B cell (primary cell): Measurements from ENCODE around the gene BIN2. TPM values are rescaled to one million over a fixed set of nuclear protein-coding genes. Genes with fewer than 3 reads are reported as not detected.

Experiments used
- ATAC-seq: fragments of 200-7000 bp; cut with Tn5 transposase; one replicate; pipeline ENCODE4 v1.10.0; 2021; ENCODE audit warnings: low read depth, mild to moderate bottlenecking, moderate number of reproducible peaks, moderate library complexity
- CTCF ChIA-PET: fragments of 350-600 bp; sonication (Branson Sonifier 250); formaldehyde crosslinking; loops from one replicate; lab custom pipeline; 2021; ENCODE audit warnings: antibody characterized with exemption, inconsistent platforms; lab: Charles Lee
- POLR2A ChIA-PET: fragments of 350-600 bp; sonication (Branson Sonifier 250); formaldehyde crosslinking; loops from one replicate; lab custom pipeline; 2021; ENCODE audit warnings: antibody characterized with exemption; lab: Charles Lee
- DNase-seq: peaks from one replicate; pipeline ENCODE4 v3.0.0; 2013
- H2AFZ ChIP-seq: 2 replicates; pipeline ENCODE4 v1.6.1; 2012; ENCODE audit warnings: mild to moderate bottlenecking, low read depth, low read length; ENCODE audit not compliant: insufficient read depth, poor library complexity, severe bottlenecking
- H3K27ac ChIP-seq, 2 donors: 1 replicate in 1 of 2; 2 replicates in 1 of 2; pipeline ENCODE4 v1.5.1; 2012 to 2013; ENCODE audit warnings: low read length in 2 of 2, mild to moderate bottlenecking in 2 of 2, moderate library complexity in 1 of 2
- H3K27me3 ChIP-seq, 4 experiments: fragments of 200-600 bp in 1 of 4; sonication (generic) in 1 of 4; replicated peaks in 1 of 4; 1 replicate in 2 of 4; 2 replicates in 2 of 4; pipeline versions ENCODE4 v1.6.1 to v1.7.0; 2013 to 2016; ENCODE audit warnings: low read length in 3 of 4, mild to moderate bottlenecking in 2 of 4, mixed read lengths in 1 of 4, moderate library complexity in 1 of 4; ENCODE audit not compliant: insufficient read depth in 4 of 4, control insufficient read depth in 3 of 4; ENCODE audit errors: control extremely low read depth in 1 of 4
- H3K36me3 ChIP-seq, 2 experiments: replicated peaks in 1 of 2; 1 replicate in 1 of 2; 2 replicates in 1 of 2; pipeline versions ENCODE4 v1.6.1 to v1.7.1; 2013; ENCODE audit warnings: low read length in 1 of 2; ENCODE audit not compliant: insufficient read depth in 2 of 2, control insufficient read depth in 1 of 2; ENCODE audit errors: control extremely low read depth in 1 of 2, extremely low read depth in 1 of 2
- H3K4me1 ChIP-seq, 2 donors: fragments of 200-600 bp in 1 of 2; sonication (generic) in 1 of 2; 1 replicate in 1 of 2; 2 replicates in 1 of 2; pipeline versions ENCODE4 v1.5.1 to v1.6.1; 2013 to 2017; ENCODE audit warnings: low read length in 2 of 2; ENCODE audit not compliant: control insufficient read depth in 2 of 2, insufficient read depth in 2 of 2
- H3K4me2 ChIP-seq: replicated peaks from 2 replicates; pipeline ENCODE3; 2012; ENCODE audit warnings: mild to moderate bottlenecking, low read depth, low read length; ENCODE audit not compliant: poor library complexity, severe bottlenecking
- H3K4me3 ChIP-seq, 5 experiments: fragments of 200-600 bp in 1 of 5; sonication (generic) in 1 of 5; 1 replicate in 3 of 5; 2 replicates in 2 of 5; pipeline versions ENCODE4 v1.5.1 to v1.7.0; 2011 to 2016; ENCODE audit warnings: low read length in 4 of 5, mild to moderate bottlenecking in 4 of 5, low read depth in 2 of 5, control low read depth in 1 of 5, moderate library complexity in 1 of 5; ENCODE audit not compliant: insufficient read depth in 1 of 5; ENCODE audit errors: control extremely low read depth in 1 of 5, extremely low read depth in 1 of 5
- H3K79me2 ChIP-seq: fragments of 200-600 bp; sonication (generic); one replicate; pipeline ENCODE4 v1.6.0; 2016; ENCODE audit warnings: low read length; ENCODE audit not compliant: control insufficient read depth, insufficient read depth
- H3K9ac ChIP-seq: fragments of 200-600 bp; sonication (generic); 2 replicates; pipeline ENCODE4 v1.6.1; 2017; ENCODE audit warnings: mild to moderate bottlenecking, low read length, moderate library complexity
- H3K9me3 ChIP-seq, 3 donors: one replicate each; pipeline versions ENCODE4 v1.6.1 to v1.7.1; 2013; ENCODE audit warnings: low read length in 2 of 3; ENCODE audit not compliant: control insufficient read depth in 2 of 3, insufficient read depth in 1 of 3; ENCODE audit errors: control extremely low read depth in 1 of 3
- H4K20me1 ChIP-seq: 2 replicates; pipeline ENCODE4 v1.6.0; 2012; ENCODE audit warnings: mild to moderate bottlenecking, low read length; ENCODE audit not compliant: insufficient read depth, control insufficient read depth, poor library complexity, severe bottlenecking
- H3K27ac Mint-ChIP-seq: one replicate; pipeline ENCODE4 v1.8.0; 2021; ENCODE audit warnings: mixed read lengths
- H3K27me3 Mint-ChIP-seq: one replicate; pipeline ENCODE4 v1.8.0; 2021; ENCODE audit warnings: mixed read lengths
- H3K4me1 Mint-ChIP-seq: one replicate; pipeline ENCODE4 v1.8.0; 2021; ENCODE audit warnings: mixed read lengths
- H3K4me3 Mint-ChIP-seq: one replicate; pipeline ENCODE4 v1.8.0; 2021; ENCODE audit warnings: mixed read lengths
- H3K9me3 Mint-ChIP-seq: one replicate; pipeline ENCODE4 v1.8.0; 2022; ENCODE audit warnings: mixed read lengths; ENCODE audit not compliant: insufficient read depth
- EZH2 ChIP-seq: IDR thresholded peaks from 2 replicates; pipeline ENCODE4 v1.6.1; 2012; ENCODE audit warnings: borderline replicate concordance, low read depth, mild to moderate bottlenecking, moderate library complexity, low read length; ENCODE audit not compliant: insufficient read depth, poor library complexity, severe bottlenecking
- WGBS: methylation state at CpG from one replicate; pipeline ENCODE4 v1.1.5; 2013; ENCODE audit warnings: missing lambda C conversion rate; ENCODE audit not compliant: insufficient coverage; 5-methylcytosine and 5-hydroxymethylcytosine counted together
- intact Hi-C: fragments of 100-400 bp; cut with micrococcal nuclease; formaldehyde crosslinking; loops from one replicate; pipeline ENCODE4 v1.10.0; 2022
- polyA plus RNA-seq: library from polyadenylated mRNA; depleted of rRNA; stranded (reverse); fragments of >200 nt; gene quantifications from 2 replicates; pipeline ENCODE4 v1.2.3, GENCODE V29; 2012
- total RNA-seq, 2 donors: library from RNA; stranded (reverse); fragments of 120-200 nt in 1 of 2; gene quantifications; 1 replicate in 1 of 2; 2 replicates in 1 of 2; pipeline versions ENCODE4 v1.2.3 to v1.2.4, GENCODE V29; 2013 to 2022
- TF ChIP-seq, protein P1 (sequence below): fragments of 200-600 bp; IDR thresholded peaks from one replicate; pipeline ENCODE4 v1.8.0; 2022; ENCODE audit warnings: antibody characterized with exemption, mild to moderate bottlenecking

BIN2 gene
- total and polyA plus RNA-seq, 2 donors (not counting 1 experiment from before 2014, with no cell fraction given) = 41.5 to 100 TPM

DNA sequence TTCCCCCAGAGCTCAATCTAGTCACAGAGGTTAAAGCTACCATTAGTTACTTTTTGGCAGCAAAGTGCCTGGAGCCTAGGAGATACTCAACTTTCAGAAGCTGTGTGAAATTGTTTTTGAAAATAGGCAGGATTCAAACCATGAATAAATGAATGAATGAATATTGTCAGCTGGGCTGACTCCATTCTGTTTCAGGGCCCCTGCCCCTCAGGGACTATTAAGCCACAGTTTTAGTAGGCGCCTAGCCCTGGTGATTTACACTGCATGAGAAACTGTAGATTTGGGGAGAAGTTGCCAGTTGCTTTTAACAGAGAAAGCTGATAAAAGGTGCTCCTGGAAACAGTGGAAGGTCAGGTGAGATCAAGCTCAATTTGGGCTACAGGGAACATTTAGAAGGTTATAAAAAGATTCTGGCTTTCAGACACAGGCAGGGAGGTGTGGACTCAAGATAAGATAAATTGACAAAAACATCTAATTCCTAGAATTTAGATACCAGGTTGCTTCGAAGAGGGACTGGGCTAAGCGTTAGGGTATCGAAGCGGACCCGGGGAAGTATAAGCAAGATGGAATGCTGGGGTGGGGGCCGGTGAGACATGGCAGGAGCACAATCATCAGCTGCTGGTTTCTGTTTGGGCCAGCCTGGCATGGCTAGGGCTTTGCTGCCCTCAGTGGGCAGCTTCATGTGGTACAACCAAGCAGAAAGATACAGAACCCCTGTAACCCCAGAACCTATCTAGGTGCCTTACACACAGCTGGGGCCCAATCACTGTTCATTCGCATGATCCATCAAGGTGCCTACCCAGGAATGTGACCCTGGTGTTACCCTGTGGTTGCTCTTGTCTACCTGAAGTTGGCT lies 37.4 kb upstream of the BIN2 start:
- H3K4me1 ChIP-seq = peaks cover 37 to 49% of the 10 kb centered on the region in 2 donors
- no peak overlapping the region for H3K4me2 ChIP-seq
- no peak overlapping the region for H3K27ac ChIP-seq
- Mint-ChIP-seq H3K9me3 (no peaks in the 10 kb centered on the region), H3K27ac (no peak overlapping the region), H3K4me3 (no peak overlapping the region), H3K4me1 (peaks cover 48% of the 10 kb centered on the region), H3K27me3 (no peaks in the 10 kb centered on the region)
- POLR2A ChIA-PET = interaction anchor here (0.5 kb wide), 1 partner anchor 32 kb away, joined by 4 read pairs; no protein-coding TSS in a partner anchor
- H3K4me3 ChIP-seq = no peak overlapping the region
- H3K36me3 ChIP-seq = peaks cover 0 to 38% of the 10 kb centered on the region in 2 experiments
- no peak for TF ChIP-seq EZH2
- TF ChIP-seq, protein P1, sequence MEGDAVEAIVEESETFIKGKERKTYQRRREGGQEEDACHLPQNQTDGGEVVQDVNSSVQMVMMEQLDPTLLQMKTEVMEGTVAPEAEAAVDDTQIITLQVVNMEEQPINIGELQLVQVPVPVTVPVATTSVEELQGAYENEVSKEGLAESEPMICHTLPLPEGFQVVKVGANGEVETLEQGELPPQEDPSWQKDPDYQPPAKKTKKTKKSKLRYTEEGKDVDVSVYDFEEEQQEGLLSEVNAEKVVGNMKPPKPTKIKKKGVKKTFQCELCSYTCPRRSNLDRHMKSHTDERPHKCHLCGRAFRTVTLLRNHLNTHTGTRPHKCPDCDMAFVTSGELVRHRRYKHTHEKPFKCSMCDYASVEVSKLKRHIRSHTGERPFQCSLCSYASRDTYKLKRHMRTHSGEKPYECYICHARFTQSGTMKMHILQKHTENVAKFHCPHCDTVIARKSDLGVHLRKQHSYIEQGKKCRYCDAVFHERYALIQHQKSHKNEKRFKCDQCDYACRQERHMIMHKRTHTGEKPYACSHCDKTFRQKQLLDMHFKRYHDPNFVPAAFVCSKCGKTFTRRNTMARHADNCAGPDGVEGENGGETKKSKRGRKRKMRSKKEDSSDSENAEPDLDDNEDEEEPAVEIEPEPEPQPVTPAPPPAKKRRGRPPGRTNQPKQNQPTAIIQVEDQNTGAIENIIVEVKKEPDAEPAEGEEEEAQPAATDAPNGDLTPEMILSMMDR = no peak
- no peaks in the 10 kb centered on the region for H4K20me1 ChIP-seq
- no peak overlapping the region for H3K9ac ChIP-seq
- H2AFZ ChIP-seq = no peak overlapping the region
- ATAC-seq (no peak), DNase-seq (no peak)
- WGBS = 98% methylated on average over 8 of the region's 8 CpGs
- intact Hi-C loops = no loop called here
- H3K79me2 ChIP-seq = peaks cover 16% of the 10 kb centered on the region
- H3K27me3 ChIP-seq = no peaks in the 10 kb centered on the region
- CTCF ChIA-PET = interaction anchor here (0.7 to 3.3 kb wide), 6 partner anchors 9 to 98 kb away, joined by 3 to 12 read pairs (median 8); partner anchors contain the start of gene SMAGP
- H3K9me3 ChIP-seq = peaks cover 0 to 10% (median 0%) of the 10 kb centered on the region in 3 donors

DNA sequence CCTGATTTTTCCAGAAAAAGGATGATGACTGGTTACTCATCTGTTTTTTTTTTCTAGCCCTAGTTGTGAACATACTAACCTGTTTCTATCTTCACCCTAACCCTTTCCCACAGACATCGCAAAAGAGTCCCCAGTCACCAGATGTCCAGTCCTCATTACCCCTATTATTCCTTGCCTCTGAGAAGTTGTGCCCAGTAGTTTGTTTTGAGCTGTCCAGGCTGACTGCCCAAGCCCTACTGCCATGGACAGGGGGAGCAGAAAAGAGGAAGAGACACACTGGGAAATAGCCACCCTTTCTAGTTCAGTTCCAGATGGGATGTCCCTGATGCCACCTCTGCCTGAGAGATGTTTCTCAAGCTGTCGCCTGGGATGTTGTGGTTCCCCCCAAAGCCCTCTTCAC lies 36.3 kb upstream of the BIN2 start:
- Histone ChIP-seq H3K4me2 (no peak overlapping the region), H3K9me3 (peaks cover 0 to 10% (median 0%) of the 10 kb centered on the region in 3 donors), H3K4me3 (no peak overlapping the region), H2AFZ (no peak overlapping the region), H3K9ac (no peak overlapping the region), H3K27ac (no peak overlapping the region), H3K27me3 (no peaks in the 10 kb centered on the region), H3K79me2 (peaks cover 7% of the 10 kb centered on the region), H4K20me1 (no peaks in the 10 kb centered on the region), H3K36me3 (peaks cover 0 to 33% of the 10 kb centered on the region in 2 experiments), H3K4me1 (peaks cover 30 to 43% of the 10 kb centered on the region in 2 donors)
- CTCF ChIA-PET = interaction anchor here (0.7 to 3.3 kb wide), 6 partner anchors 8 to 97 kb away, joined by 3 to 12 read pairs (median 9); partner anchors contain the start of gene SMAGP
- Mint-ChIP-seq H3K27ac (no peak overlapping the region), H3K27me3 (no peaks in the 10 kb centered on the region), H3K4me1 (peaks cover 39% of the 10 kb centered on the region), H3K9me3 (no peaks in the 10 kb centered on the region), H3K4me3 (no peak overlapping the region)
- intact Hi-C loops = no loop called here
- ATAC-seq = no peak
- POLR2A ChIA-PET = interaction anchor here (0.5 kb wide), 1 partner anchor 34 kb away, joined by 3 read pairs; no protein-coding TSS in a partner anchor
- TF ChIP-seq EZH2 = no peak
- TF ChIP-seq, protein P1 = no peak
- DNase-seq = no peak
- 100% methylated on average over 1 of the region's 2 CpGs for WGBS
